ENCODE data around the gene PPP2R5C. TPM values are rescaled to one million over a fixed set of nuclear protein-coding genes. Genes with fewer than 3 reads are reported as not detected.

The PPP2R5C gene
- total RNA-seq, 2 donors from 2014 or later: 146 to 153 TPM

DNA sequence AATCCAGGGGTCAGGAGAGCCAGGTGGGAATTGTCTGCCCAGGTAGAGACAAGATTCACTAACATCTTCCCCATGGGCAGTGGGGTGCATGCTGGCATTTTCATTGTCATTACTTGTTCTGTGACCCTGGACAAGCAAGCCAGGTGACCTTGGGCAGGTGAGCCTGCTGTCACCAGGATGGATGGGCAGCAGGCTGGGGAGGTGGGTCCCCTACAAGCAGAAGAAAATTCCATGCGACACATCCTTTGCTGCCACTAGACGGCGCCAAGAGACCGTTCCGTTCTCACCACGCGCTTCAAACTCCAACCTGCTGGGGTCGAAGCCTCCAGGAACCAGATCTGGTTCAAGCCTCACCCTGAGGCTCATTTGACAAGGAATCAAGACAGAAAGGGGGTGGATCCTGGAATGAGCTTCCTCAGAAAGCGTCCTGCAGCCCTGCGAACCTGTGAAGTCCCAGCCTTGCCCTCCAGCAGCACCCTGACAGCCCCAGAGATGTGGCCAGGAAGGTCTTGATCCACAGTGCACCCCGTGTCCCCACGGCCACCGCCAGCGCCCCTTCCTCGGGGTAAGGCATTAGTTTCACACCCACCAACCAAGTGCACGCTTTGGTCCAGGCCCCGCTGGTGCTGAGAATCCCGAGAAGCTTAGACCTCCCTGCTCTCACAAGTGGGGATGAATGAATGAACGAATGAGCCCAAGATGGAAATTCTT is 199.7 kb downstream of the PPP2R5C start:
- DNase-seq: peak; percentile 74
- Histone ChIP-seq H3K9me3 (no peaks in the 10 kb centered on the region), H3K9ac (ENCODE audit: low read depth in 2 of 2, low read length in 2 of 2) (no peak overlapping the region), H3K36me3 (no peaks in the 10 kb centered on the region), H3K4me3 (no peak overlapping the region), H3K27ac (no peak overlapping the region), H3K4me1 (no peaks in the 10 kb centered on the region), H3K27me3 (no peaks in the 10 kb centered on the region)
- intact Hi-C loops (cut with DNase I): loop anchor here (5.0 to 10.0 kb wide), 2 partner anchors 131 to 354 kb away; partner anchors contain the start of gene ZNF839
- TF ChIP-seq, protein P1, sequence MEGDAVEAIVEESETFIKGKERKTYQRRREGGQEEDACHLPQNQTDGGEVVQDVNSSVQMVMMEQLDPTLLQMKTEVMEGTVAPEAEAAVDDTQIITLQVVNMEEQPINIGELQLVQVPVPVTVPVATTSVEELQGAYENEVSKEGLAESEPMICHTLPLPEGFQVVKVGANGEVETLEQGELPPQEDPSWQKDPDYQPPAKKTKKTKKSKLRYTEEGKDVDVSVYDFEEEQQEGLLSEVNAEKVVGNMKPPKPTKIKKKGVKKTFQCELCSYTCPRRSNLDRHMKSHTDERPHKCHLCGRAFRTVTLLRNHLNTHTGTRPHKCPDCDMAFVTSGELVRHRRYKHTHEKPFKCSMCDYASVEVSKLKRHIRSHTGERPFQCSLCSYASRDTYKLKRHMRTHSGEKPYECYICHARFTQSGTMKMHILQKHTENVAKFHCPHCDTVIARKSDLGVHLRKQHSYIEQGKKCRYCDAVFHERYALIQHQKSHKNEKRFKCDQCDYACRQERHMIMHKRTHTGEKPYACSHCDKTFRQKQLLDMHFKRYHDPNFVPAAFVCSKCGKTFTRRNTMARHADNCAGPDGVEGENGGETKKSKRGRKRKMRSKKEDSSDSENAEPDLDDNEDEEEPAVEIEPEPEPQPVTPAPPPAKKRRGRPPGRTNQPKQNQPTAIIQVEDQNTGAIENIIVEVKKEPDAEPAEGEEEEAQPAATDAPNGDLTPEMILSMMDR (IDR thresholded peaks at IDR 0.05): peak; percentile 87

DNA sequence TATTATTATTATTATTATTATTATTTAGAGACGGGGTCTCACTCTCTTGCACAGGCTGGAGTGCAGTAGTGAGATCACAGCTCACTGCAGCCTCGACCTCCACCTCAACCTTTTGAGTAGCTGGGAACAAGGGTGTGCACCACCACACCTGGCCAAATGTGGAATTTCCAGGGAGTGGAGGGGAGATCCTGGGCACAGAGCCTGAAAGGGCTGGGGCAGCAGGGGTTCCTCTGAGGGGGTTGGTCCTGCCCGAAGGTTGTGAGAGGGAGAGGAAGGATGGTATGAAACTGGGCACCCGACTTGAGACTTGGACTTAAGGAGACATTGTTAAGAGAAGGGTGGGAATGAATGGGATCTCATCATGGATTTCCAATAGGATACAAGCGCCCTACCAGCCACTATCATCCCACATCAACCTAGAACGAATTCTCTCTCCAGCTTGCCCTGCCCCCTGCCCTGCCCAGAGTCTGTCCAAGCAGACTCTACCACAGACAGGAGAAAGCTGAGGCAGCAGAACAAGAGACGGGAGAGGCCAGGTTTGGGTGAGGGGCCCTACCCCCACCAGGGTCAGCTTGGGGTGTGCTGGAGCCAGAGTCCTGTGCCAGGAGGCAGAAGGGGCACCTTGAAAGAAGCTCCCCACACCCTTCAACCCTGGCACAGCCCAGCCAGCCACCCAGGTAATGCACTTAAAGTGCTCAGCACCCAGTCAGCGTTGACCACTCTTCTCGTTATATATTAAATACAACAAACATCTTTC is 200.4 kb downstream of the PPP2R5C start:
- Histone ChIP-seq H3K36me3 (no peaks in the 10 kb centered on the region), H3K4me1 (peaks cover 2% of the 10 kb centered on the region), H3K9ac (ENCODE audit: low read depth in 2 of 2, low read length in 2 of 2) (peak overlapping the region in 1 of 2 donors; percentile 33), H3K4me3 (no peak overlapping the region), H3K27me3 (no peaks in the 10 kb centered on the region), H3K27ac (no peak overlapping the region), H3K9me3 (no peaks in the 10 kb centered on the region)
- TF ChIP-seq, protein P1 (IDR thresholded peaks at IDR 0.05): no peak
- no peak for DNase-seq
- intact Hi-C loops (cut with DNase I): loop anchor here (5.0 to 10.0 kb wide), 2 partner anchors 130 to 353 kb away; partner anchors contain the start of gene ZNF839

DNA sequence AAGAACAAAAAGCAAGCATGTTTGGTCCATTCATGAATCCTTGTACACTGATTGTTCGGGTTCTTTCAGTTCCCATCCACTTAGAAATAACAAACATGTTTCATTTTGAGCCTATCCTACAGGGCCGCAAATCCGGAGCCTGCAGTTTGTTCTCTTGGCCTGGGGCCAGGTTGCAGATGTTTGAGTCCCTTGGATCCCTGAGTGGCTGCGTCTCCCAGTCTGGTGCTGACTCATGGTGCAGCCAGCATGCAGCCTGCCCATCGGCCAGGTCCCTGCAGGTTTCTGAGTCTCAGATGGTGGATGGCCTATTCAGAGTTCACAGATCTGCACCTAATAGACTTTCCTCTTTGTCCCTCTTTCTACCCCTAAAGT is 201.0 kb downstream of the PPP2R5C start:
- Histone ChIP-seq H3K27me3 (no peaks in the 10 kb centered on the region), H3K4me1 (peaks cover 4% of the 10 kb centered on the region), H3K9me3 (no peaks in the 10 kb centered on the region), H3K9ac (ENCODE audit: low read depth in 2 of 2, low read length in 2 of 2) (no peak overlapping the region), H3K4me3 (no peak overlapping the region), H3K36me3 (no peaks in the 10 kb centered on the region), H3K27ac (no peak overlapping the region)
- intact Hi-C loops (cut with DNase I): loop anchor here (5.0 to 10.0 kb wide), 2 partner anchors 130 to 352 kb away; partner anchors contain the start of gene ZNF839
- peak; percentile 59 for DNase-seq
- TF ChIP-seq, protein P1 (IDR thresholded peaks at IDR 0.05): no peak

DNA sequence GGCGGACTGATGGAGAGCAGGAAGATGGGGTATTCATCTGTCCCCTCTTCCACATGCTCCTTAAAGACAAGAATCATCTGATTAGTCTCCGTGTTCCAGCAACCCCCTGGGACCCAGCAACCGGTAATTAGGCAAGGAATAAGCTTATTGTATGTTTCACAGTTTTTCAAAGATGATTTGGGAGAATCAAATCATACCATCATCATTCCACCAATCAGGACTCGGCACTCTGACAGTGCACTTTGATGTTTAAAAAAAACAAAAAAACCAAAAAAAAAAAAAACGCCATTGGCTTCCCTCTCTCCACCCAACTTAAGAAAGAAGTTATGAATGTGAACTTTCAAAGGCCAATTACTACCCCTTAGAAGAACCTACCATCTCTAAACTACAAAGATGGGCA is 201.5 kb downstream of the PPP2R5C start:
- no peak overlapping the region for H3K27ac ChIP-seq
- intact Hi-C loops (cut with DNase I): loop anchor here (5.0 to 10.0 kb wide), 2 partner anchors 129 to 352 kb away; partner anchors contain the start of gene ZNF839

More for the DNA sequence above, 201.5 kb downstream of the PPP2R5C start:
- Histone ChIP-seq H3K4me1 (peaks cover 4% of the 10 kb centered on the region), H3K36me3 (no peaks in the 10 kb centered on the region), H3K27me3 (no peaks in the 10 kb centered on the region), H3K4me3 (no peak overlapping the region), H3K9me3 (no peaks in the 10 kb centered on the region), H3K9ac (ENCODE audit: low read depth in 2 of 2, low read length in 2 of 2) (no peak overlapping the region)
- TF ChIP-seq, protein P1 (IDR thresholded peaks at IDR 0.05): no peak
- DNase-seq: no peak

Data from colonic mucosa (tissue), 4 donors.